ENCODE data around the gene ZBTB22.

DNA sequence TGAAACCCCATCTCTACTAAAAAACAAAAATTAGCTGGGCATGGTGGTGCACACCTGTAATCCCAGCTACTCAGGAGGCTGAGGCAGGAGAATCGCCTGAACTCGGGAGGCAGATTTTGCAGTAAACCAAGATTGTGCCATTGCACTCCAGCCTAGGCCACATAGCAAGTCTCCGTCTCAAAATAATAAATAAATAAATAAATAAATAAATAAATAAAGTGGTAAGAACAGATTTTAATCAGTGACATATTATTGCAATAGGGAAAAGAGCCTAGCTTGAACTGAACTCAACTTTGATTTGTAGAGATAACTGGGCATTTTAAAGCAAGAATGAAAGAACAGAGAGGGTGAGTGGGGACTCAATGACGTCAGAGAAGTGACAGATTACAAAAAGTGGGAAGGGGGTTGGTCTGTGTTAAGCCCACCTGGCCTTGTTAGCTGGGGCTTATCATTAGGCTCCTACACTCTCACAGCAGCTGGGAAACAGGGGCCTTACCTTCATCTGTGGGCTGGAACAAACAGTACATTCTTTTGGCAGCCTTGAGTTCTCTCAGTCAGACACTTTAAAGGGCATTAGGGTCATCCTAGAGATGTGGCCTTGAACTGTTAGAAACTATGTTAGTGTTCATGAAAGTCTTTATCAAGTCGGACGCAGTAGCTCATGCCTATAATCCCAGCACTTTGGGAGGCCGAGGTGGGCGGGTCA is 49.6 kb upstream of the ZBTB22 start:
- TF ChIP-seq, protein P1, sequence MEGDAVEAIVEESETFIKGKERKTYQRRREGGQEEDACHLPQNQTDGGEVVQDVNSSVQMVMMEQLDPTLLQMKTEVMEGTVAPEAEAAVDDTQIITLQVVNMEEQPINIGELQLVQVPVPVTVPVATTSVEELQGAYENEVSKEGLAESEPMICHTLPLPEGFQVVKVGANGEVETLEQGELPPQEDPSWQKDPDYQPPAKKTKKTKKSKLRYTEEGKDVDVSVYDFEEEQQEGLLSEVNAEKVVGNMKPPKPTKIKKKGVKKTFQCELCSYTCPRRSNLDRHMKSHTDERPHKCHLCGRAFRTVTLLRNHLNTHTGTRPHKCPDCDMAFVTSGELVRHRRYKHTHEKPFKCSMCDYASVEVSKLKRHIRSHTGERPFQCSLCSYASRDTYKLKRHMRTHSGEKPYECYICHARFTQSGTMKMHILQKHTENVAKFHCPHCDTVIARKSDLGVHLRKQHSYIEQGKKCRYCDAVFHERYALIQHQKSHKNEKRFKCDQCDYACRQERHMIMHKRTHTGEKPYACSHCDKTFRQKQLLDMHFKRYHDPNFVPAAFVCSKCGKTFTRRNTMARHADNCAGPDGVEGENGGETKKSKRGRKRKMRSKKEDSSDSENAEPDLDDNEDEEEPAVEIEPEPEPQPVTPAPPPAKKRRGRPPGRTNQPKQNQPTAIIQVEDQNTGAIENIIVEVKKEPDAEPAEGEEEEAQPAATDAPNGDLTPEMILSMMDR (IDR thresholded peaks at IDR 0.05 in 8 of 11, conservative IDR thresholded peaks at IDR 0.05 in 3 of 11), result no peak
- no peak for TF ChIP-seq POLR2A (IDR thresholded peaks at IDR 0.05)
- TF ChIP-seq POLR2AphosphoS5 (IDR thresholded peaks at IDR 0.05), result no peak
